Measurements from ENCODE around the gene XPOT. TPM values are rescaled to one million over a fixed set of nuclear protein-coding genes. Genes with fewer than 3 reads are reported as not detected.

XPOT gene
- total and polyA plus RNA-seq, 9 donors, result 13.2 to 170 (median 33.8) TPM

GRCh38 chr12:64389154-64389553 is 15.0 kb upstream of the XPOT start:
- TF ChIP-seq, protein P1, sequence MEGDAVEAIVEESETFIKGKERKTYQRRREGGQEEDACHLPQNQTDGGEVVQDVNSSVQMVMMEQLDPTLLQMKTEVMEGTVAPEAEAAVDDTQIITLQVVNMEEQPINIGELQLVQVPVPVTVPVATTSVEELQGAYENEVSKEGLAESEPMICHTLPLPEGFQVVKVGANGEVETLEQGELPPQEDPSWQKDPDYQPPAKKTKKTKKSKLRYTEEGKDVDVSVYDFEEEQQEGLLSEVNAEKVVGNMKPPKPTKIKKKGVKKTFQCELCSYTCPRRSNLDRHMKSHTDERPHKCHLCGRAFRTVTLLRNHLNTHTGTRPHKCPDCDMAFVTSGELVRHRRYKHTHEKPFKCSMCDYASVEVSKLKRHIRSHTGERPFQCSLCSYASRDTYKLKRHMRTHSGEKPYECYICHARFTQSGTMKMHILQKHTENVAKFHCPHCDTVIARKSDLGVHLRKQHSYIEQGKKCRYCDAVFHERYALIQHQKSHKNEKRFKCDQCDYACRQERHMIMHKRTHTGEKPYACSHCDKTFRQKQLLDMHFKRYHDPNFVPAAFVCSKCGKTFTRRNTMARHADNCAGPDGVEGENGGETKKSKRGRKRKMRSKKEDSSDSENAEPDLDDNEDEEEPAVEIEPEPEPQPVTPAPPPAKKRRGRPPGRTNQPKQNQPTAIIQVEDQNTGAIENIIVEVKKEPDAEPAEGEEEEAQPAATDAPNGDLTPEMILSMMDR (IDR thresholded peaks at IDR 0.05), result no peak
- TF ChIP-seq POLR2A (IDR thresholded peaks at IDR 0.05) (no peak), EP300 (IDR thresholded peaks at IDR 0.05) (no peak)

GRCh38 chr12:64390275-64390851 is 13.8 kb upstream of the XPOT start, which contains the start of gene C12orf56:
C12orf56 (minus strand) TSS chr12:64390758; CDS start chr12:64390565, 193 bp downstream.
- no peak within 1 kb of the TSS for H3K4me3 ChIP-seq
- intact Hi-C loops (cut with DNase I), result no loop called here
- no peaks in the 10 kb centered on the region for H3K36me3 ChIP-seq
- no peak for DNase-seq
- H3K27ac ChIP-seq, result no peak within 1 kb of the TSS
- TF ChIP-seq POLR2A (IDR thresholded peaks at IDR 0.05) (no peak), EP300 (IDR thresholded peaks at IDR 0.05) (no peak)
- TF ChIP-seq, protein P1 (IDR thresholded peaks at IDR 0.05), result no peak
- no peaks in the 10 kb centered on the region for H3K9me3 ChIP-seq
- WGBS, 3 donors, result 1 to 6% (median 2%) methylated on average over 20 to 66 of the region's 66 CpGs
- no peaks in the 10 kb centered on the region for H3K27me3 ChIP-seq
- peaks cover 2% of the 10 kb centered on the region for H3K4me1 ChIP-seq (ENCODE audit: insufficient read depth)

More at GRCh38 chr12:64389154-64389553, 15.0 kb upstream of the XPOT start:
- intact Hi-C loops (cut with DNase I), result no loop called here
- H3K27me3 ChIP-seq, result no peaks in the 10 kb centered on the region
- no peak for DNase-seq
- H3K27ac ChIP-seq, result no peak overlapping the region
- H3K4me1 ChIP-seq (ENCODE audit: insufficient read depth), result peaks cover 2% of the 10 kb centered on the region
- WGBS, 3 donors, result 80 to 90% (median 87%) methylated on average over 18 of the region's 18 CpGs
- no peak overlapping the region for H3K4me3 ChIP-seq
- no peaks in the 10 kb centered on the region for H3K36me3 ChIP-seq
- H3K9me3 ChIP-seq, result no peaks in the 10 kb centered on the region

GRCh38 chr12:64392221-64392620 is 12.0 kb upstream of the XPOT start:
- intact Hi-C loops (cut with DNase I), result no loop called here
- Histone ChIP-seq H3K27me3 (no peaks in the 10 kb centered on the region), H3K27ac (no peak overlapping the region), H3K9me3 (no peaks in the 10 kb centered on the region), H3K4me3 (no peak overlapping the region), H3K36me3 (no peaks in the 10 kb centered on the region), H3K4me1 (ENCODE audit: insufficient read depth) (peaks cover 2% of the 10 kb centered on the region)
- TF ChIP-seq, protein P1 (IDR thresholded peaks at IDR 0.05), result no peak
- TF ChIP-seq POLR2A (IDR thresholded peaks at IDR 0.05) (no peak), EP300 (IDR thresholded peaks at IDR 0.05) (no peak)
- 70 to 83% (median 80%) methylated on average over 3 of the region's 3 CpGs for WGBS, 3 donors
- DNase-seq, result no peak

DNA sequence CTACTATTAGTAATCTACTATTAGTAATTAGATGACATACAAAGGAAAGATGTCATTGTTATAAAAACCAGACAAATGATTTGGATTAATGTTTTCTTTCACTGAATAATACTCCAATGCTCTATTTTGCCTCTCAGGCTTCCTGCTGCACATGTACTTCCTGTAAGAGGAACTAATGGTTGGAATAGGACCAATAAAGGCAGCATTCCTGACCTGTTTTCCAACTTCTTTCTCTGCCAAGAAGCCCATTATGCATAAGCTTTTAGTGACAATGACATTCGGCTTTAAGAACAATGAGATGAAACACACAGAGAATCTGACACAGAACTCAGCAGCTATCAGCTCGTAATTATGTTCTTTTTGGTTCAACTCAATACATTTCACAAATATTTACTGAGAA is 8.5 kb upstream of the XPOT start:
- no peaks in the 10 kb centered on the region for H3K27me3 ChIP-seq
- no peak overlapping the region for H3K4me3 ChIP-seq
- H3K4me1 ChIP-seq (ENCODE audit: insufficient read depth), result no peaks in the 10 kb centered on the region
- no peak for DNase-seq
- H3K36me3 ChIP-seq, result no peaks in the 10 kb centered on the region
- H3K27ac ChIP-seq, result no peak overlapping the region
- no peaks in the 10 kb centered on the region for H3K9me3 ChIP-seq
- 74 to 85% (median 79%) methylated on average over 2 of the region's 2 CpGs for WGBS, 3 donors
- TF ChIP-seq, protein P1 (IDR thresholded peaks at IDR 0.05), result no peak
- TF ChIP-seq EP300 (IDR thresholded peaks at IDR 0.05) (no peak), POLR2A (IDR thresholded peaks at IDR 0.05) (no peak)
- intact Hi-C loops (cut with DNase I), result no loop called here

Data from ovary (tissue), 9 donors.